NCI-H1105 (cell line): Measurements from ENCODE around the gene TNP2.

ENCODE experiments used
- DNase-seq: peaks from one replicate; lab custom pipeline; 2025; lab: John Stamatoyannopoulos, UW

TNP2 gene

DNA sequence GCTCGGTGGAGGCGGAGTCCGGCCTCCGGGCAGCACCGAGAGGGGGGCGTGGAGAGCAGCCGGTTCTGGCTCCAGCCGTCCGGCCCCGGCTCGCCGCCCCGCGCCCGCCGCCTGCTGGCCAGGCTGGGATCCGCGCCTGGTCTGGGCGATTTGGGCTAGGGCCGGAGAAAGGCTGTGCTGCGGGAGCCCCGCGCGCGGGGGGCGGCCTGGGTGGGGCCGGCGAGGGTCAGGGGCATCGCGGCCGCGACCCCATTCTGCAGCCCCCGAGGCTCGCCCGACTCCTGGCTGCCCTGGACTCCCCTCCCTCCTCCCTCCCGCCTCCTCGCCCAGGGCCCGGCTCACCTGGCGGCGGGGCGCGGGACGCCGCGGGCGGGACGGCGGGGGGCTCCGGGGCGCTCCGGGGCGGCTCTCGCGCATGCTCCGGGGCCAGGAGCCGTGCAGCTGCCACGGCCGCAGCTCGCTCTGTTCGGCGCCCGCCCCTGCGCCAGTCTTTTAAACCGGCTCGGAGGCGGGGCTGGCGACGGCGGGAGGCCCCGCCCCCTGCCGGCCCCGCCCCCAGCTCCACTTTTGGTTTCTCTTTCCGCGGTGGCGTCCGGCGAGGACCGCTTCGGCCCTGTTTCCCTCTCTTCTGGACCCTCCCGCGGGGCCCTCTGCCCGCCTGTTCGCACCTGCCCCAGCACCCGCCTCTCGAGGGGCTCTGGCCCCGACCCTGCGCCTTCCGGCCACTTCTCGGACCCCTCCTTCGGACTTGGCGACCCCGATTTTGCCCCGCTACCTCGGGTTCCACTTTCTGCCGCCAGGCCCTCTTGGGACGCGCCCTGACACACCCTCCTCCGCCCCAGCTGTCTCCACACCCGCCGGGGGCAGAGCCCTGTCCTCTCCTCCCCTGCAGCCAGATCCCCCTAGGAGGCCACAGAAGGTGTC is 13.1 kb downstream of the TNP2 start, which contains the start of gene SOCS1:
SOCS1 (minus strand) TSS at position 468 of the 924 bp plus-strand sequence. CDS start 726 bp downstream, outside the sequence.
- DNase-seq = peak; percentile 69

DNA sequence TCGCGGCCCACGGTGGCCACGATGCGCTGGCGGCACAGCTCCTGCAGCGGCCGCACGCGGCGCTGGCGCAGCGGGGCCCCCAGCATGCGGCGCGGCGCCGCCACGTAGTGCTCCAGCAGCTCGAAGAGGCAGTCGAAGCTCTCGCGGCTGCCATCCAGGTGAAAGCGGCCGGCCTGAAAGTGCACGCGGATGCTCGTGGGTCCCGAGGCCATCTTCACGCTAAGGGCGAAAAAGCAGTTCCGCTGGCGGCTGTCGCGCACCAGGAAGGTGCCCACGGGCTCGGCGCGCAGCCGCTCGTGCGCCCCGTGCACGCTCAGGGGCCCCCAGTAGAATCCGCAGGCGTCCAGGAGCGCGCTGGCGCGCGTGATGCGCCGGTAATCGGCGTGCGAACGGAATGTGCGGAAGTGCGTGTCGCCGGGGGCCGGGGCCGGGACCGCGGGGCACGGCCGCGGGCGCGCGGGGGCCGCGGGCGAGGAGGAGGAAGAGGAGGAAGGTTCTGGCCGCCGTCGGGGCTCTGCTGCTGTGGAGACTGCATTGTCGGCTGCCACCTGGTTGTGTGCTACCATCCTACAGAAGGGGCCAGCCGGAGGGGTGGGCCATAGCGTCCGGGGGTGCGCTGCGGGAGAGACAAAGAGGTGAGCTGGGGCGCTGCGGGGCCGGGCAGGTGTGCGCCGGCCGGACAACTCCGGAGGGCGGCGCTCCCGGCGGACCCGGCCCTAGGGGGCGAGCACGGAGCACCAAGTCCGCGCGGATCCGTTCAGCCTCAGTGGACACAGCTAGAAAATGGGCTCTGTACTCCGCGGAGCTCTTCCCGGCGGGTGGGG is 14.0 kb downstream of the TNP2 start:
- DNase-seq = peak; percentile 23

DNA sequence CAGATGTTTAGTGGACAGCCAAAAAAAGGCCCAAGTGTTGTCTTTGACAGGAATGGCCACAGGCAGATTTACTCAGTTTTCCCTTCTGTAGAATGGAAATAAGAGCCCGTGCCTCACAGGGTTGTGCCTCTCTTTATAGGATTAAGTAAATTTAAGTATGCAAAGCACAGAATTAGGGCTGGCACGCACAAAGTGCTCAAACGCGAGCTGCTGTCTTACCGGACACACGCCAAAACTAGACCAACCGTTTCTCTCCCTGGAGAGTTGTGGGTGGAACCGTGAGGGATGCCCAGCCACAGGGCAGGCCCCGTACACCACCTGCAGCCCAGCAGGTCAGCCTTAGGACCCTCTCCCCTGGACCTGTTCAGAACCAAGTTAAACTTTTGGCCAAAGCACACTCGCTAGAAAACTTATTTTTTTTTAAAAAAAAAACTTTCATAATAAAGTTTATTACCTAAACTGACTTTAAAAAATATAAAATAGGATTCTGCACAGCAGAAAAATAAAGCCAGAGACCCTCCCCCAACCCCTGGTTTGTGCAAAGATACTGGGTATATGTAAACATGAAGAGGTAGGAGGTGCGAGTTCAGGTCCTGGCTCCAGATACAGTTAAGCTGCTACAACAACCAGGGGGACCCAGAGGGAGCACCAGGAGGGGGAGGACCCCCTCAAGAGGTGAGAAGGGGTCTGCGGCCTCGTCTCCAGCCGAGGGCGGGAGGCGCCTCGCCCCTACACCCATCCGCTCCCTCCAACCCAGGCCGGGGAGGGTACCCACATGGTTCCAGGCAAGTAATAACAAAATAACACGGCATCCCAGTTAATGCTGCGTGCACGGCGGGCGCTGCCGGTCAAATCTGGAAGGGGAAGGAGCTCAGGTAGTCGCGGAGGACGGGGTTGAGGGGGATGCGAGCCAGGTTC is 14.9 kb downstream of the TNP2 start:
- no peak for DNase-seq

DNA sequence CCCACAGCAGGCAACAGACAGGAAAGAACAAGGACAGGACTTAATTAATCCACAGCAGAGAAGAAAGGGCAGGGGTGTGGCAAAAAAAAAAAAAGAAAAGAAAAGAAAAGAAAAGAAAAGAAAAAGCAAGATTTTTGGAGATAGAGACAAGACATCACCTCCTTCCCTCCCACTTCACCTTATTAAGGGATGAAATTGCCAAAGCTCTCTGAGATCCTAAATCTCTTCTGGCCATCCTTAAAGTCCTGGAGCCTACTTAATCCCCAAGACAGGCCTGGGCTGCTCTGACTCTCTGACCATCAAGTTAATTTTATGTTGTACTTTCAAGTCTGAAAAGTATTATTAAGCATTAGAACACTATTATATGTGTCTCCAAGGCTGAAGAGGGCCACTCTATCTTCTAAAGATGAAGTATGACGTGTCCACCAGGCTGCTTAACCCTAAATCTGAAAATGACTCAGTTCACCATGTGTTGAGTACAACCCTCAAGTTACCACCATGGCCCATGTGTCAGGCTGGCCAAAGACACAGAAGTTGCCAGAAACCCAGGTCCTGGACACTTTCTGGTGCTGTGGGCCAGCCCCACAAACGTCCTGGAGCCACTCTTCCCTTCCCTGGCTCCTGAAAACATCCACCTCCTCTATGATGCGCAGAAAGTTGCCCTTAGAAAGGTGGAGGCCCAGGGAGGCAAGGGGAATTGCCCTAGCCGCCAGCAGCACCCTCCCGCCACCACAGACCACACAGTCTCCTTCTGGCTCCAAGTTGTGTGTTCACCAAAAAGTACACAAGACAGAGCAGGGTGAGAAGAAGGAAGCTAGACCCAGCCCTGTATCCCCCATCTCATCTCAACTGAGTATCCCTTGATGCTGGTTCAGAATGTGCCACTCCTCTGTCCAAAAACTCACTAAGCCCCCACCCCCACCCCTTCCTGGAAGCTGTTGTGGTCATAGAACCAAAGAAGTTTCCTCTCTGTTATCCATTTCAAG is 15.8 kb downstream of the TNP2 start:
- DNase-seq = no peak

DNA sequence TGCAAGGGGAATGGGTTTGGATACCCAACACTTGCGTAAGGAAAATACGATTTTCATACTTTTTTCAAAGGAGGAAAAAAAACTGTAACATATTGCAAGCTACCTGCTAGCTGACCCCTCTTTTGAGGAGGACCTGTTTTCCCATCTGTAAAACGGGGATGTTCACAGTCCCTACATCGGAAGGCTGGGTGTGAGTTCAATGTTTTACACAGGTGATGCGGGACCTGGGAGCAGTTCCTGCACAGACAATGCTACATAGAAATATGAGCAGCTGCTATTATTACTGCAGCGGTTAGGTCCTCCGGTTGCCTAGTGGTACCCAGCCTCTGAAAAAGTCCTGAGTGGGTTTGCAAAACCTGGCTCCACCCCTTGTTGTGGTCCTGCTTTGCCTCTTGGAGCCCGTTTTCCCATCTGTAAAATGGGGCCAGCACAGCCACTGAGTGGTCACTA is 16.6 kb downstream of the TNP2 start:
- DNase-seq = no peak

DNA sequence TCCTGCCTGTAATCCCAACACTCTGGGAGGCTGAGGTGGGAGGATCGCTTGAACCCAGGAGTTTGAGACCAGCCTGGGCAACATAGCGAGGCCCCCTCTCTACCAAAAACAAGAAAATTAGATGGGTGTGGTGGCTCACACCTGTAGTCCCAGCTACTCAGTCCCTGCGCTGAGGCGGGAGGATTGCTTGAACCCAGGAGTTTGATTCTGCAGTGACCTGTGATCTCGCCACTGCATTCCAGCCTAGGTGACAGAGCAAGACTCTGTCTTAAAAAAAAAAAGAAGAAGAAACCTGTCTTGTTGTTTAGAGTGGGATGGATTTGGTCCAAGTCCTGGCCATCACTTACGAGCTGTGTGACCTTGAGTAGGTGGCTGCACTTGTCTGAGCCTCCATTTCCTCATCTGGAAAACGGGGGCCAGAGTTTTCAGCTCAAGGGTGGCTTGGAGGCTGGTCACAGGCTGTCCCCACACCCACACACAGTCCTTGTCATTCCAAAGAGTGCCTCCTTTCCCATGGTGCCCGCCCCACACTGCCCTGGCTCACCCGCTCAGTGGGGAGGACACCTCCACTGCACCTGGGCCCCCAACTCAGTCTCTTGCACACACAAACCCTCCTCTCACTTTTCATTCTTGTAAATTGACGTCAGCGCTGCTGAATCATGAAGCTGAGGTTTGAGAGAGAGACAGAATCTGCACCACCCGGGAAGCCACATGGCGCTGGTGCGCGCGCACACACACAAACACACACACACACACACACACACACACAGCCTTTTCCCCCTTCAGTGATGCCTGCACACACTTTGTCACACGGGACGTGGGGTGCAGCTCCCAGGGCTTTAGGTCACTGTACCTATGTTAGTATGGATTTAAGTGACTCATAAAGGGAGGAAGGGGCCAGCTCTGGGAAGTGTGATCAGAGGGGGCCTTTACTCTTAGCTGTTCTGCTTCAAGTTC is 17.3 kb downstream of the TNP2 start:
- DNase-seq = no peak

DNA sequence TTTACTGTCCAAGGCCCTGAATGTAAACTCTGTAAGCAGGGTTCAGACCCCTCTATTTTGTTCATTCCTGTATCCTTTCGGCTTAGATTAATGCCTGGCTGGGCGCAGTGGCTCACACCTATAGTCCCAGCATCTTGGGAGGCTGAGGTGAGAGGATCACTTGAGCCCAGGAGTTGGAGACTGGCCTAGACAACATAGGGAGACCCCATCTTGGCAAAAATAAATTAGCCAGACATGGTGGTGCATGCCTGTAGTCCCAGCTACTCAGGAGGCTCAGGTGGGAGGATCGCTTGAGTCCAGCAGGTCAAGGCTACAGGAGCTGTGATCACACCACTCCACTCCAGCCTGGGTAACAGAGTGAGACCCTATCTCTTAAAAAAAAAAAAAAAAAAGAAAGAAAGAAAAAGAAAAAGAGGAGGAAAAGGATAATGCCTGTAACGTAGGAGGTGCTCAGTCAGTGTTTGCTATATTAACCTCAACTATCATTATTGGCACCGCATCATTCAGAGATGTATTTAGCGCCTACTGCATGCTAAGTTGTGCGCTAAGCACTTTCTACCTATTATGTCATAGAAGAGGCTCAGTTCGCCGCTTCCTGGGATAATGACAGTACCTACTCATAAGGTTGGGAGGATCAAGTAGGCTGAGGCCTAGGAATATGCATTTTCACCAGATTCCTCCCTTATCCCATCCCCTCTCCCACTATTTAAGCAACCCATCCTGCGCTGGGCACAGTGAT is 18.2 kb downstream of the TNP2 start:
- DNase-seq = no peak

DNA sequence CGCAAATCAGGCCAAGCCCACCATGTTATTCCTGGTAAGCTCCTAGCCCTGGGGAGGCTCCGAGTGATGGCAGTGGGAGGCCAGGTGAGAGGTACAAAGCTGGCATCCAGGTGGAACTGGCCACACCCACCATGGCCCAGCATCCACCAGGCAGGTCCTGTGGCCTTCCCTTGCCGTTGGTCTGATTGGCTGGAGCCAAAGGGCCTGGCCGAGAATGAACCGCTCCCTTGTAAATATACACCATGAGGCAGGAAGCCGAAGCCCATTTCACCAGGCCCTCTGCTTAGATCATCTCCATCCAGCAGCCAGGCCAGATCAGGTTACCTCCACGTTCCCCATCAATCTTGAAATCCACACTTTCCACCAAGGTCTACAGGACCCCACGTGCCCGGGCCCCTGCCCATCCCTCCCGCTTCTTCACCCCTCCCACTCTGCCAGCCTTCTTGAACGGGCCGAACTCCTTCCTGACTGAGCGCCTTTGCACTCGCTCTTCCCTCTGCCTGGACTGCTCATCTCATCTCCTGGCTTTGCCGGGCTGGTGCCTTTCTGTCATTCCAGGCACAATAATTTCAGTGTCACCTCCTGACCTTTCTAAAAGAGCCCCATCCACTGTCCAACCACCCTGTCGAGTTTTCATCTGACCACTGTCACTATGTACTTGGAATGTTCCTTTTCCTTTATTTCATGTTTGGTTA is 18.9 kb downstream of the TNP2 start:
- DNase-seq = no peak

DNA sequence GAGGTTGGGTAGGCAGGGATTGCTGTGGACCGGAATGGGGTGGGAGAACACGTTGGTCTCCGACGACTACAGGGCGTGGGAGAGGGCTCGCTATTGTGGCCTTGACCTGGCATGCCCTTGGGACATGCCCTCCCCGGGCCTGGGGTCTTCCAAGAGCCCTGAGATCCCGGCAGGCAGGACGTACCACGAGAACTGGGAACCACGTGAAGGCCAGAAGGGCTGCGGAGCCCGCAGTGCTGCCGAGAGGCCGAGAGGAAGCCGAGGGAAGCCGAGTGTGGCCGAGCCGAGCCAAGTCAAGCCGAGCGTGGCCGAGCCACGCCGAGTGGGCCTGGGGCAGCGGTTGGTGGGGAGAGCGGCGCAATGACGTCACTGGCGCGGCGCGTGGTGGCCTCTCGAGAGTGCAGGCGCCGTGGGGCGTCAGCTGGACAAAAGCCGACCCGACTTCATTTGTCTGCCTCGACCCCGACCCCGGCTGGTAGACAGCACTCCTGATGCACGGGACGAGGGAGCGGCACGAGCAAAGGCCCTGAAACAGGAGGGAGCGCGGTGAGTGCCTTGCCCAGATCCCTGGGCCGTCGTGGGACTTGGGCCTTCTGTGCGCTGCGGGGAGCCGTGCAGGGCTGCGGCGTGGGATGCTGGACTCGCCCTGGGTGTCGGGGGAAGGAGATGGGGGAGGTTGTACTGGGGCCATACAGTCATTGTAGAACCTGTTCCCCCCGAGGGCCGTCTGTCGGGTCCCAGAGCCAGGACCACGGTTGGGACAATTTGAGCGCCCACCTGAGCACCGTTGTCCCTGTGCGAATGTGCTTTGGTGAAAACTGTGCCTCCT is 19.7 kb downstream of the TNP2 start:
- DNase-seq = no peak

DNA sequence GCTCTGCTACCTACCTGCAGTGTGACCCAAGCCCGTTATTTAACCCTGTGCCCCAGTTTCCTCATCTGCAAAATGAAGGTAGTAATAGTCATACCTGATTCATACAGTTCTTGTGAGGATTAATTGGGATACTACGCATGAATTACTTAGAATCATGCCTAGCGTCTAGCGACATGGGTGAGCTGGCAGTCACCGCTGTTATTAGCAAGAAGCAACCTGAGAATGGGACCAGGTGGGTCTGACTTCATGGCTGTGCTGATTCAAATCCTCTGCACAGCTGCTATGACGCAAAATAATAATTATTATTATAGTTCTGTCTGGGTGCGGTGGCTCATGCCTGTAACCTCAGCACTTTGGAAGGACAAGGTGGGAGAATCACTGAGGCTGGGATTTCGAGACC is 21.0 kb downstream of the TNP2 start:
- no peak for DNase-seq

DNA sequence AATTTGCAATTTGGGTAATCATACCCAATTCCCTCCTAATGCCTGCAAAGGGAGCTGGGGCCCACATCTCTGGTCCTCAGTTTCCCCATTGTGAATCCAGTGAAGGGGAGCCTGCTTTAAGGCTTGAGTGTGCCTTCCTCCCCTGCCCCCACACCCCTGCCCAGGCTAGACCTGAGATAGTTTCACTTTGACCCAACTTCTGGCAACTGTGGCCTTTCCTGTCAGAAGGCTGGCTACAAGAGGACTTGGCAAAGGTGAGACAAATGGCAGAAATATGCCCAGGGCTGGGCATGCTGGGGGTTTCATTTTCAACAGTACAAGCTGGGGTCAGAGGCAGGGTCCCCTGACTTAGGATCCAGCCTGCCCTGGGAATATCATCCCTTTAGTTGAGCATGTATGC is 23.1 kb downstream of the TNP2 start:
- DNase-seq = no peak

DNA sequence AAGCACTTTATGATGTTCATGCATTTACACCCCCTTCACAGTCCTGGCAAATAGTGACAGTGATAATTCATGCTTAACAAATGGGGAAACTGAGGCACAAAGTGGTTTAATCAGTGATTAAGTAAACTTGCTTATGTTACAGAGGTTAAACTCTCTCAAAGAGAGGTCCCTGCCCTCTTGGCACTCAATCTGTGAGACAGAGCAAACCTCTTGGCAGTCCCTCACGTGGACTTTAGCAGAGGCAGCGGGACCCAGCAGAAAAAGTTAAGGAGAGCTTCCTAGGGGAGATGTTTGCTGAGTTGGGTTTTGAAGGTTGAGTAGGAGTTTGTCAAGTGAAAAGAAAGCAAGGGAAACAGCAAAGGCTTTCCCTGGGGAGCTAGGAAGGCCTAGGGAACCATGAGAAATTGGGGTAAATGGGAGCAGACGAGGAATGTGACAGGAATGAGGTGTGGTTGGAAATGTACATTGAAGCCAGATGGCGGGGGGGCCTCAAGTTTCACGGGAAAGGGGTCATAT is 23.8 kb downstream of the TNP2 start:
- DNase-seq = no peak

DNA sequence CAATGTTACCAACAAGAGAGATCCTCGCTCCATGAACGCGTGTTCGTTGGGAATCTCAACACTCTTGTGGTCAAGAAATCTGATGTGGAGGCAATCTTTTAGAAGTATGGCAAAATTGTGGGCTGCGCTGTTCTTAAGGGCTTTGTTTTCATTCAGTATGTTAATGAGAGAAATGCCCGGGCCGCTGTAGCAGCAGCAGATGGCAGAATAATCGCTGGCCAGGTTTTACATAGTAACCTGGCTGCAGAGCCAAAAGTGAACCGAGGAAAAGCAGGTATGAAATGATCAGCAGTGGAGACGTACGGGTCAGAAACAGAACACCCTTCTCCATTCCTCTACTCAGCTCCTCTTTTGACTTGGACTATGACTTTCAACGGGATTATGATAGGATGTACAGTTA is 26.5 kb downstream of the TNP2 start:
- DNase-seq = no peak

DNA sequence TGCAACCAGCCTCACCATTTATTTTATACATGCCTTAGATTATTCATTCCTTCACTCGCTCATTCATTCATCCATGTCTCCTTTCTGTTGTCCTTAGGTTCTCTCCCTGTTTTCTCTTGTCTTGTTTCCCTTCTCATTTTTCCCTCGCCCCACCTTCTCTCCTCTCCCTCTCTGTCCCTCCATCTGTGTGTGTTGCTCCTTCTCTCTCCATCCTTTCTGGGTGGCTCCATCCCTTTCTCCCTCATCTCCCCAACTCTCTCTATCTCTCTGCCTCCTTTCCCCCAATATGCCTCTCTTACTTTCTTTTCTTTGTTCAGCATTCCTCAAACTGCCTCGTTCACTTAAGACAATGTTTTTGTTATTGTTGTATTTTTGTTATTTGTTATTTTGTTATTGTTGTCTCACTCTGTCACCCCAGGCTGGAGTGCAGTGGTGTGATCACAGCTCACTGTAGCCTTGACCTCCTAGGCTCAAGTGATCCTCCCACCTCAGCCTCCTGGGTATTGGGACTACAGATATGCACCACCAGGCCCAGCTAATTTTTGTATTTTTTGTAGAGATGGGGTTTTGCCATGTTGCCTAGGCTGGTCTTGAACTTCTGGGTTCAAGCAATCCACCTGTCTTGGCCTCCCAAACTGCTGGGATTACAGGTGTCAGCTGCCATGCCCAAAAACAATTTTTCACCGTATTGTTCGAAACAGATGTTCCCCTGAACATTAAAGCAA is 27.5 kb downstream of the TNP2 start:
- no peak for DNase-seq

DNA sequence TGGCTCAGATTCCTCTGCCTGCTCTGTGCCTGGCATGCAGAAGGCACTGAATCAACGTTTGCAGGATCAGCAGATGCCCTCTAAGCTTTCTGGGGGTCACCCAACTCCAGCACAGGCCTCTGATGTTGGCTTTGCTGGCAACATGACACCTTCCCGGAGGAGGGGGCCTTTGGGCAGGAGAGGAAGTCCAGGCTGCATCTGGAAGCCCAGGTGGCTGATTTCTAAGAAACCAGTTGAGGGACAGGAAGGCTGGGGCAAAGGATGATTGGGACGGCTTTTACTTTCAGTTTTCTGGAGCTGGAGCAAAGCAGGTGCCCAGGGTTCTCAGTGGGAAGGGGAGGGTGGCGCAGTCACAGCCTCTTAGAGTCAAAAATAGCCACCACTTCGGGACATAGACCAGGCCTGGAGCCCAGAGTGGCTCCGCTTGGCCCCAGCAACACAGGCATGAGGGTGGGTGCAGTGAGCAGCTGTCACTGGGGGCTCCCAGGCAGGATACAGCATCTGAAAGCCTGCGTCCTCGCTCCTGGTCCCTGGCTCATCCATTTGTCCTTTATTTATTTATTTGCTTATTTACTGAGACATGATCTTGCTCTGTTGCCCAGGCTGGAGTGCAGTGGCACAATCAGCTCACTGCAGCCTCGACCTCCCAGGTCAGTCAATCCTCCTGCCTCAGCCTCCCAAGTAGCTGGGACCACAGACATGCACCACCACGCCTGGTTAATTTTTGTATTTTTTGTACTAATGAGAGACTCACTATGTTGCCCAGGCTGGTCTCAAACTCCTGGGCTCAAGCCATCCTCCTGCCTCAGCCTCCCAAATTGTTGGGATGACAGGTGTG is 28.3 kb downstream of the TNP2 start:
- no peak for DNase-seq
